ENCODE results near the gene LRRC46. TPM values are rescaled to one million over a fixed set of nuclear protein-coding genes. Genes with fewer than 3 reads are reported as not detected.

The LRRC46 gene
- total and polyA plus RNA-seq, 10 of the 15 experiments (the other 5 are each of a cell fraction or from before 2014, with no cell fraction given), result 0.15 to 1.8 (median 0.38) TPM; not detected in 1

DNA sequence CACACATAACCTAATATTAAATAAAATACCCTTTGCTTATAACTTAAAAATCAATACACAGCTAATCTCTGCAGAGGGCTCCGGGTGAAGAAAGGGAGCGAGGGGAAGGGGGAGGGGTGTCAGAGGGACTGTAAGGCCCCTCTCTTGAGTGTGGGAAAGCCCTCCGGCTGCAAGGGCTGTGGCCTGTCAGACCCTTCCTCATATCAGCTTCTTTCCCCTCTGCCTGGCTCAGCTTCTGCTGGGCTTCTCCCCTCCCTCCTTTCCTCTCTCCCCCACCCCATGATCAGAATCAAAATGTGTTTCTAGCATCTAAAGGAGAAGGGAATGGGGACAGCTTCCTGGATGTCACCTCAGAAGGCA is 14.2 kb downstream of the LRRC46 start:
- intact Hi-C loops (cut with micrococcal nuclease; ENCODE audit: unreplicated experiment) (no loop called here), in situ Hi-C loops (cut with MboI) (loop anchor here (10.0 kb wide), 1 partner anchor 779 kb away; the partner anchor contains the start of gene HOXB9)
- RAD21 ChIA-PET (ENCODE audit: unreplicated experiment), result interaction anchor here (2.8 to 7.7 kb wide), 2 partner anchors 43 to 173 kb away, joined by 8 to 206 read pairs; no protein-coding TSS in a partner anchor
- Histone ChIP-seq H2AFZ (ENCODE audit: control insufficient read depth, low read depth, low read length) (no peak overlapping the region), H3K4me3 (no peak overlapping the region), H3K9me3 (replicated peaks; ENCODE audit: control insufficient read depth, insufficient read depth, low read length) (no peaks in the 10 kb centered on the region), H3K9ac (ENCODE audit: control insufficient read depth, insufficient read depth, low read length) (no peak overlapping the region), H3K27me3 (replicated peaks in 1 of 2; ENCODE audit: control insufficient read depth in 2 of 2, insufficient read depth in 2 of 2, low read length in 1 of 2) (peaks cover 14 to 19% of the 10 kb centered on the region in 2 experiments), H3K4me2 (ENCODE audit: control insufficient read depth, insufficient read depth) (no peak overlapping the region), H3K79me2 (ENCODE audit: control insufficient read depth, insufficient read depth, low read length) (no peaks in the 10 kb centered on the region), H3K36me3 (ENCODE audit: control insufficient read depth in 2 of 2, insufficient read depth in 2 of 2, low read length in 1 of 2) (no peaks in the 10 kb centered on the region), H3K4me1 (ENCODE audit: control insufficient read depth, insufficient read depth, low read length) (peaks cover 17% of the 10 kb centered on the region), H4K20me1 (ENCODE audit: control insufficient read depth, insufficient read depth) (no peaks in the 10 kb centered on the region), H3K27ac (ENCODE audit: control insufficient read depth, insufficient read depth) (no peak overlapping the region)
- POLR2A ChIA-PET, result no interaction called here
- DNase-seq (ENCODE audit: low read depth, low spot score) (no peak), FAIRE-seq (no peak), ATAC-seq (no peak)
- SMC1A ChIA-PET (ENCODE audit: uncharacterized antibody, unreplicated experiment), result interaction anchor here (1.3 to 13.1 kb wide), 4 partner anchors 43 to 173 kb away, joined by 4 to 231 read pairs (median 26); partner anchors contain the start of gene SP2
- TF ChIP-seq NR2F1 (conservative IDR thresholded peaks at IDR 0.05) (no peak), SIX5 (IDR thresholded peaks at IDR 0.05; ENCODE audit: low read depth, low read length, severe bottlenecking) (no peak), SUPT20H (IDR thresholded peaks at IDR 0.05; ENCODE audit: borderline replicate concordance, control insufficient read depth, low read depth, low read length) (no peak), HDGF (IDR thresholded peaks at IDR 0.05) (no peak)
- TF ChIP-seq, protein P1, sequence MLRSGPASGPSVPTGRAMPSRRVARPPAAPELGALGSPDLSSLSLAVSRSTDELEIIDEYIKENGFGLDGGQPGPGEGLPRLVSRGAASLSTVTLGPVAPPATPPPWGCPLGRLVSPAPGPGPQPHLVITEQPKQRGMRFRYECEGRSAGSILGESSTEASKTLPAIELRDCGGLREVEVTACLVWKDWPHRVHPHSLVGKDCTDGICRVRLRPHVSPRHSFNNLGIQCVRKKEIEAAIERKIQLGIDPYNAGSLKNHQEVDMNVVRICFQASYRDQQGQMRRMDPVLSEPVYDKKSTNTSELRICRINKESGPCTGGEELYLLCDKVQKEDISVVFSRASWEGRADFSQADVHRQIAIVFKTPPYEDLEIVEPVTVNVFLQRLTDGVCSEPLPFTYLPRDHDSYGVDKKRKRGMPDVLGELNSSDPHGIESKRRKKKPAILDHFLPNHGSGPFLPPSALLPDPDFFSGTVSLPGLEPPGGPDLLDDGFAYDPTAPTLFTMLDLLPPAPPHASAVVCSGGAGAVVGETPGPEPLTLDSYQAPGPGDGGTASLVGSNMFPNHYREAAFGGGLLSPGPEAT (IDR thresholded peaks at IDR 0.05; ENCODE audit: low read depth), result no peak
- BruUV-seq (replicated peaks), result no TSS peak
- CTCF ChIA-PET, result interaction anchor here (8.5 to 12.4 kb wide), 2 partner anchors 43 to 172 kb away, joined by 82 to 502 read pairs; partner anchors contain the start of gene SP2
- WGBS (ENCODE audit: insufficient coverage, insufficient replicate concordance, low lambda C conversion rate, missing lambda C conversion rate), result 53% methylated on average over 3 of the region's 3 CpGs
